Gastroesophageal sphincter (tissue), 3 donors: Measurements from ENCODE around the gene PYCARD.

Experiments used
- CTCF ChIP-seq, 4 experiments: fragments of 200-600 bp in 2 of 4; fragments of 450-650 bp in 2 of 4; sonication (generic) in 1 of 4; IDR thresholded peaks; one replicate each; pipeline ENCODE4 v1.5.1; 2017 to 2019; ENCODE audit warnings: antibody characterized with exemption in 4 of 4, mild to moderate bottlenecking in 2 of 4, moderate library complexity in 2 of 4
- EP300 ChIP-seq: sonication (generic); formaldehyde crosslinking; IDR thresholded peaks from one replicate; pipeline ENCODE4 v1.6.1; 2017; ENCODE audit warnings: antibody characterized with exemption, mild to moderate bottlenecking
- POLR2A ChIP-seq, 2 donors: fragments of 450-650 bp; IDR thresholded peaks; one replicate each; pipeline ENCODE4 v1.6.1; 2017; ENCODE audit warnings: antibody characterized with exemption in 2 of 2, mild to moderate bottlenecking in 2 of 2, moderate library complexity in 1 of 2
- POLR2AphosphoS5 ChIP-seq: sonication (generic); formaldehyde crosslinking; IDR thresholded peaks from one replicate; pipeline ENCODE4 v1.6.1; 2017; ENCODE audit warnings: antibody characterized with exemption

- TF ChIP-seq POLR2AphosphoS5 = no peak
- TF ChIP-seq CTCF (IDR thresholded peaks at IDR 0.05) = no peak
- TF ChIP-seq POLR2A (IDR thresholded peaks at IDR 0.05) = no peak
- TF ChIP-seq EP300 = no peak
These were observed 35.5 kb upstream of the PYCARD start for GRCh38 chr16:31238041-31238440.
